Lower leg skin (tissue), 4 donors: ENCODE data around the gene BACH1. TPM values are rescaled to one million over a fixed set of nuclear protein-coding genes. Genes with fewer than 3 reads are reported as not detected.

Source experiments
- DNase-seq, 2 donors: peaks; one replicate each; pipeline ENCODE4 v3.0.0-alpha.2; 2019; ENCODE audit warnings: low spot score in 2 of 2
- H3K4me3 ChIP-seq: fragments of 200-600 bp; sonication (generic); 2 replicates; pipeline ENCODE4 v1.5.1; 2017; ENCODE audit warnings: mild to moderate bottlenecking, low read depth; ENCODE audit not compliant: poor library complexity, severe bottlenecking
- POLR2A ChIP-seq, 2 donors: fragments of 450-650 bp; IDR thresholded peaks; one replicate each; pipeline ENCODE4 v1.6.1; 2016 to 2017; ENCODE audit warnings: antibody characterized with exemption in 2 of 2, mild to moderate bottlenecking in 1 of 2, moderate library complexity in 1 of 2
- WGBS, 2 donors: methylation state at CpG; one replicate each; pipeline ENCODE4 v1.1.5; 2018; 5-methylcytosine and 5-hydroxymethylcytosine counted together
- intact Hi-C: fragments of 100-400 bp; cut with DNase I; formaldehyde crosslinking; loops from one replicate; pipeline ENCODE4 v1.15.0; 2023; ENCODE audit warnings: low total_unique reads
- total RNA-seq, 4 donors: library from RNA; depleted of rRNA; stranded (reverse); fragments of >200 nt; gene quantifications; one replicate each; pipeline ENCODE4 v1.1.0, GENCODE V29; 2016
- TF ChIP-seq, protein P1 (sequence below), 3 donors: fragments of 450-650 bp; IDR thresholded peaks; one replicate each; pipeline ENCODE4 v1.5.1; 2016; ENCODE audit warnings: antibody characterized with exemption in 3 of 3, mild to moderate bottlenecking in 3 of 3, moderate library complexity in 2 of 3

The BACH1 gene
- total RNA-seq, 4 donors from 2014 or later, result 87.7 to 96.4 (median 91.0) TPM

GRCh38 chr21:29306920-29307319 is 8.2 kb downstream of the BACH1 start:
- TF ChIP-seq, protein P1, sequence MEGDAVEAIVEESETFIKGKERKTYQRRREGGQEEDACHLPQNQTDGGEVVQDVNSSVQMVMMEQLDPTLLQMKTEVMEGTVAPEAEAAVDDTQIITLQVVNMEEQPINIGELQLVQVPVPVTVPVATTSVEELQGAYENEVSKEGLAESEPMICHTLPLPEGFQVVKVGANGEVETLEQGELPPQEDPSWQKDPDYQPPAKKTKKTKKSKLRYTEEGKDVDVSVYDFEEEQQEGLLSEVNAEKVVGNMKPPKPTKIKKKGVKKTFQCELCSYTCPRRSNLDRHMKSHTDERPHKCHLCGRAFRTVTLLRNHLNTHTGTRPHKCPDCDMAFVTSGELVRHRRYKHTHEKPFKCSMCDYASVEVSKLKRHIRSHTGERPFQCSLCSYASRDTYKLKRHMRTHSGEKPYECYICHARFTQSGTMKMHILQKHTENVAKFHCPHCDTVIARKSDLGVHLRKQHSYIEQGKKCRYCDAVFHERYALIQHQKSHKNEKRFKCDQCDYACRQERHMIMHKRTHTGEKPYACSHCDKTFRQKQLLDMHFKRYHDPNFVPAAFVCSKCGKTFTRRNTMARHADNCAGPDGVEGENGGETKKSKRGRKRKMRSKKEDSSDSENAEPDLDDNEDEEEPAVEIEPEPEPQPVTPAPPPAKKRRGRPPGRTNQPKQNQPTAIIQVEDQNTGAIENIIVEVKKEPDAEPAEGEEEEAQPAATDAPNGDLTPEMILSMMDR (IDR thresholded peaks at IDR 0.05), result no peak
- no peak for TF ChIP-seq POLR2A (IDR thresholded peaks at IDR 0.05)
- intact Hi-C loops, result no loop called here
- WGBS, 2 donors, result 41 to 64% methylated on average over 3 of the region's 3 CpGs
- H3K4me3 ChIP-seq, result no peak overlapping the region
- DNase-seq, result no peak

DNA sequence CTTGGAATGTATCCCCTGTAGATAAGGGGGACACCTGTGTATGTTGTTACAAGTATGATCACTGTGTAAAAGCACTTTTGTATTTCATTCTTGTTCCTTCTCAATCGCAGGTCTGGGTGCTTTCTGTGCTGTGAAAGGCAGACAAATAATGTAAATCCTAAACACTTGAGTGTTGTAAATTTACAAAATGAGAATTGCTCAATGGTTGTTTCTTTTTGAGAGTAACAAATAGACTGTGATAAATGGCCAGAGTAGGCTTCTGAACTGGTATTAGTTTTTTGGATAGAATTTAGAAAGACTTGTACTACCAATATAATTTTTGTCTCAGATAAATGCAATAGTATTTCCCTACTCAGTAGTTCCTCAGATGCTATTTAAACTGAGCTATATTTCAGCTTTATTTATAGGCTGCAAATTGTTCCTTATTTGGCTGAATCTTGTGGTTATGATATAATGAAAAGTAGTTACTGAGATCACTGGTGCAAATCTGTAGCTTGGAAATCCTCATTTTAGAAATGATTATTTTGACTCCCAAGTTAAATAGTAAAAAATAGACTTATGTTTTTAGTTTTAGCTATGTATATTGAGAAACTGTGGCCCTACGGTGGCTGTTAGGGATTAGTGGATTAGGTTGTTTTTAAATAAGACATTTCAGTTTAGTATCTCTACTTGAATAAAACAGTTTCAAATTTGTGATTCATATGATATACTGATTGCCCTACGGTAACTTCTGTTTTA is 9.2 kb downstream of the BACH1 start:
- no peak overlapping the region for H3K4me3 ChIP-seq
- WGBS, 2 donors, result 51 to 61% methylated on average over 3 of the region's 3 CpGs
- TF ChIP-seq POLR2A (IDR thresholded peaks at IDR 0.05), result no peak
- TF ChIP-seq, protein P1 (IDR thresholded peaks at IDR 0.05), result no peak
- intact Hi-C loops, result no loop called here
- no peak for DNase-seq

DNA sequence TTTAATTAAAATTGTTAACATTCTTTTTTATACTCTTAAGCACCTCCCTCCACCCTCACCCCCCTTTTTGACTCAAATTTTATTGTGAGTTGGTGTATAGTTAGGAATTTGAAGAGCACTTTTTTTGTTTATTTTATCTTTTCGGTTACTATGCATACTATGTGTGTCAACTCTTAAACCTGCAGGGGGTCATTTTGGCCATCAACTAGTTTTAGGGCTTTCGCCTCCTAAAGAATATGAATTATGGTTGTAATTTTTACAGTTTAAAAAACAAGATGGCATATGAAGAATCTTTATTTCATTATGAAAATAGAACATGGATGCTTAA is 9.7 kb downstream of the BACH1 start:
- intact Hi-C loops, result no loop called here
- TF ChIP-seq, protein P1 (IDR thresholded peaks at IDR 0.05), result no peak
- no peak for TF ChIP-seq POLR2A (IDR thresholded peaks at IDR 0.05)
- H3K4me3 ChIP-seq, result no peak overlapping the region
- 96 to 99% methylated on average over 2 of the region's 2 CpGs for WGBS, 2 donors
- no peak for DNase-seq

DNA sequence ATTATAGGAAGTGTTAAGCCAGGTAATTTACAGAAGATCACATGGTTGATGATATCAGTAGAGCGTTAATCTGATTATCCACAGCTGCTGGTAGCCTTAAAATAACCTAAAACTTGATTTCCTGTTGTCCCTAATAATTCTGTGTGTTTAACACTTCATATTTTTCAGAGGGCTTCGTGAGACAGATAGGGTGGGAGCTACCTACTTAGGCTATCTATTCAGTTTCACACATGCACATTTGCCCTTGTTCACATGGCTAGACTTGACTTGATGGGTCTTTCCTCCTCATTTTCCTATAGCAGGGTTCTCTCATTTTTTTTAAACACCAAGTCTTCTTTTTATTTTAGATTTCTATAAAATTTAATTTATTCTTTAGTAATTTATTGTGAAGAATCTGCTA is 11.0 kb downstream of the BACH1 start:
- DNase-seq, result no peak
- intact Hi-C loops, result no loop called here
- H3K4me3 ChIP-seq, result no peak overlapping the region
- WGBS, 2 donors, result 65 to 70% methylated on average over 2 of the region's 2 CpGs
- no peak for TF ChIP-seq POLR2A (IDR thresholded peaks at IDR 0.05)
- TF ChIP-seq, protein P1 (IDR thresholded peaks at IDR 0.05), result no peak

DNA sequence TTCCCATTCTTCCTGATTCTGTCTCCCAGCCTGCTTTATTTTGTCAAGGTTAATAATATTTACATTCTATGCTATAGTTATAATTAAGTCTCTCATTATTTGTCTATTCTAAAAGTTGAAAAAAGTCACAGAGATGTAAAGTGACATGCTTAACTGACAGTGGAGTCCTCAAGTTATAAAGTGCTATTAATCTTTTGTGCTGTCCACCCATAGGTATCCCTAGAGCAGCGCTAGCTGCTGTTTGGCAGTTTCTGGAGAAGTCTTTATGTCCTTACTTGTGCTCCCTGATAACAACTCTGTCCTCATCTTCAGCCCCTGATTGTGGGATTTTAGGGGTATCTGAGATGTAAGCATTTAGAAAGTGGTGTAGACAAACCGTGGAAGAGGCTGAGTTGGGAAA is 13.1 kb downstream of the BACH1 start:
- intact Hi-C loops, result no loop called here
- 95 to 97% methylated on average over 2 of the region's 2 CpGs for WGBS, 2 donors
- TF ChIP-seq, protein P1 (IDR thresholded peaks at IDR 0.05), result no peak
- TF ChIP-seq POLR2A (IDR thresholded peaks at IDR 0.05), result no peak
- no peak overlapping the region for H3K4me3 ChIP-seq
- DNase-seq, result no peak

DNA sequence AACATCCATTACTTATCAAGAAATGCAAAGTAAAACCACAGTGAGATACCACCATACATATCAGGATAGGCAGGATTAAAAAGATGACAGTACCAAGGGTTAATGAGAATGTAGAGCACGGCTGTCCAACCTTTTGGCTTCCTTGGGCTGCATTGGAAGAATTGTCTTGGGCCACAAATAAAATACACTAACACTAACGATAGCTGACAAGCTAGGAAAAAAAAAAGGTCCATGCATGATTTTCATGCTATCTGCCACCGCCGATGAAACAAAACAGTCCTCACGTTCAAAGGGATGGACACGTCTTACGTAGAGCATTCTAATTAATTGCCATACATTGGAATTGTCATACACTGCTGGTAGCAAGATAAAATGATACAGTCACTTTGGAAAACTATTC is 14.3 kb downstream of the BACH1 start:
- TF ChIP-seq, protein P1 (IDR thresholded peaks at IDR 0.05), result no peak
- TF ChIP-seq POLR2A (IDR thresholded peaks at IDR 0.05), result no peak
- DNase-seq, result no peak
- 88 to 94% methylated on average over 7 of the region's 7 CpGs for whole genome bisulfite sequencing, 2 donors
- no peak overlapping the region for H3K4me3 ChIP-seq
- intact Hi-C loops, result no loop called here
